GM21737 (cell line): ENCODE measurements around the gene ATP8A2.
"Not testable (repeated sequence)": the region's sequence is repeated elsewhere in the genome, so short reads cannot be mapped to it uniquely, and the experiment has no call there.

Source experiments
- ATAC-seq: cut with Tn5 transposase; IDR thresholded peaks from one replicate; pipeline ENCODE4 v1.9.1; 2021; ENCODE audit warnings: mild to moderate bottlenecking, moderate library complexity; ENCODE audit not compliant: unreplicated experiment

ATP8A2 gene

DNA sequence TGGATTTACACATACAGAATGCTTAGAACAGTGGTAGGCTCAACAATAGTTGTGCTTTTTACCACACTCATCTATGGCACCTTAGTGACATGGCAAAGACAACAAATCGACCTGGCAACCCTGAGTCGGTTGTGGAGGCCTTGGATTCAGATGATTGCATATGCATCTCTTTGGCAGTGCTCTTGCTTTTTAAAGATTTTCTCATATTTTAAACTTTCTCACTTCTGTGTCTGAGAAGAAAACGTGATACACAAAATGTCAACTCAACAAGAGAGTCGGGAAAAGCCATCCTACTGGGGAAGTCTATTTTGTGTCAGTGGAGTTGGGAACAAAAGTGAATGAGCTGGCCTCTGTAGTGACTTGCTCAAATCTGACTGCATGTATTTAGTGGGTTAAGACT lies 85.8 kb downstream of the ATP8A2 start:
- ATAC-seq, result no peak

DNA sequence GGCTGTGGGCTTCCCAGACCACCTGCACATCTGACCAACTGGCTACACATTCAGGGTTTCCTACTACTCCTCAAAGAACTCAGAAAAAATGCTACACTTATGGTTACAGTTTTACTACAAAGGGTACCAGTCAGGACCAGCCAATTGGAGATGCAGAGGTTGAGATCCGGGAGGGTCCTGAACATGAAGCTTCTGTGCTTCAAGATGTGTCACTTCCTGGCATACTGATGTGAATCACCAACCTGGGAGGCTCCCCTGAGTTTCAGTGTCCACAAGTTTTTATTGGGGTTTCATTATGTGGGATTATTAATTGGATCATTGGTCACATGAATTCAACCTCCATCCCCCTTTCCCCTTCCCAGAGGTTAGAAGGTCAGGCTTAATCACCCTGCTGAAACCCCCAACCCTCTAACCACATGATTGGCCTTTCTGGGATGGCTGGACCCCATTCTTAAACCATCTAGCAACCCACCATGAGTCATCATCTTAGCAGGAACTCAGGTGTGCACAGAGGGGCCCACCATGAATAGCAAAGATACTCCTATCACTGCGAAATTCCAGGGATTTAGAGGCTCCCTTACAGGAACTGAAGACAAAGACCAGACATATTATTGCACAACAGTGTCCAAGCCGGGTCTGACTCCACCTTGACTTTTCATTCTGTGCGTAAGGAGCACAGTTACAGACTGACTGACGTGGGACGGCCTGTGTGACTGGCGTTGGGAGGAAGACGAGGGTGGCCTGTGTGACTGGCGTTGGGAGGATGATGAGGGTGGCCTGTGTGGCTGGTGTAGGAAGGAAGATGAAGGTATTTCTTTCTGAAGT lies 90.7 kb downstream of the ATP8A2 start:
- ATAC-seq, result no peak

DNA sequence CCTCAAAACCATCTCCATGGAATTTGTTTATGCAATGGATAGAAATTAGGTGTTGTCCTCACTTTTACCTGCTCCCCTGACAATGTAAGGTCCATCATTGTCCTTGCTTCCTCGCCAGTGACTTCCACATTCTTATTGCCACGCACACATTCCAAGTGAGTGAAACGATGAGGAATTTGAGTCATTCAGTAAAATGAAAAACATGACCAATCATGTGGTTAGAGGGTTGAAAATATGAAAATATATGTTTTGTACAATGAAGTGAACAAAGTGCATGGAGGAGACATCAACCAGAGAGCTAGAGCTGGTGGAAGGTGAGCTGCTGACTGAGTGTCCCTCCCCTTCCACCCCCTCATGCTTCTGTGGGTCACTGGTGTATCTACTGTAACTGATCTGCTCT lies 91.7 kb downstream of the ATP8A2 start:
- ATAC-seq, result no peak

GRCh38 chr13:25466880-25467279 lies 95.1 kb downstream of the ATP8A2 start:
- no peak for ATAC-seq

DNA sequence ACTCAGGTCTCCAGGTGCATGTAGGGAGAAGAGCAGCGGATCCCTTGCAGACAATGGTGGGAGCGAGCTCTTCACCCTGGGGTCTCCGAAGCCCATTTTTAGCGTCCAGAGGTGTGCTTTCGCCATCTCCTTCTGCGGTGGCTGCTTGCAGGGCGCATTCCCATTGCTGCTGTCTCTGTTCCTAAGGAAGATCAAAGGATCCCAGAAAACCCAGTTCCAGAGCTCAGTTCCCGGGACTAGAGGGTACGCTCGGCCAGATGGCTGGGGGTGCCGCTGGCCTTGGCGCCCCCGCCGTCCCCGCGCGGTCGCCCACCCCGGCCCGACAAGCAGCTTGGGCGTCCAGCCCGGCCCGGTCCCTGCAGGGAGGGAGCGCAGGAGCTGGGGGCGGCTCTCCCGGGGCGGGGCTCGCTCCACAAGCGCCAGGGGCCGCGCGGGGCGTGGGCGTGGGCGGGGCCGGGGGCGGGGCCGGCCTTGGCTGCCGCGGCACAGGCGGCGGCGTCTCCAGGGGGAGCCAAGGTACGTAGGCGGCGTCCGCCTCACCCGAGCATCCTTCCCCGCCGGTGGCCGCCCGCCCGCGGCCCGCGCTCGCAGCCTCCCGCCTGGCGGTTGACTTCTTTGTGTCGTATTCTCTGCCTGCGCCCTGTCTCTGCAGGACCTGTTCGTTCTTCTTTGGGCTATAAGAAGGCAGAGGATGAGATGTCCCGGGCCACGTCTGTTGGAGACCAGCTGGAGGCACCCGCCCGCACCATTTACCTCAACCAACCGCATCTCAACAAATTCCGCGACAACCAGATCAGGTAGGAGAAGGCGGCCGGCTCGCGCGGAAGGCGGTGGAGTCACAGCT lies 96.8 kb downstream of the ATP8A2 start:
- no peak for ATAC-seq

GRCh38 chr13:25469169-25469525 lies 97.4 kb downstream of the ATP8A2 start:
- no peak for ATAC-seq

- no peak for ATAC-seq
These were observed 102.1 kb downstream of the ATP8A2 start for GRCh38 chr13:25473864-25474263.

DNA sequence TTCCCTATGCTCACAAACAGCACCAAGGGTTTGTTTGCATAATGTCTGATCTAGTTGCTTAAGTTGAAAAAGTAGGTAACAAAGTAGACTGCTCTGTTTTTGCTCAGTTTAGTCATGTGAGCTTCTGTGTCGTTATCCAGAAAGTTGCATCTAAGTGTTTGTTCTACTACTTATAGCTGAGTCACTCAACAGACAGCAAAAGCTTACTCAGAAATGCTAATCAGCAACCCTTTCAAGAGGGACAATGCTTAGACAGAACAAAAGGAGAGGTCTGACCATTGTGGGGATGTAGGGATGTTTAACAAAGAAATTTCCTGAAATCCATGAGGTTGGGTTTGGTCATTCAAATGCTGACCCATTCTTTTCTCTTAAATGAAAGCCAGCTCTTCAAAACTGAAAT lies 106.4 kb downstream of the ATP8A2 start:
- ATAC-seq, result no peak

DNA sequence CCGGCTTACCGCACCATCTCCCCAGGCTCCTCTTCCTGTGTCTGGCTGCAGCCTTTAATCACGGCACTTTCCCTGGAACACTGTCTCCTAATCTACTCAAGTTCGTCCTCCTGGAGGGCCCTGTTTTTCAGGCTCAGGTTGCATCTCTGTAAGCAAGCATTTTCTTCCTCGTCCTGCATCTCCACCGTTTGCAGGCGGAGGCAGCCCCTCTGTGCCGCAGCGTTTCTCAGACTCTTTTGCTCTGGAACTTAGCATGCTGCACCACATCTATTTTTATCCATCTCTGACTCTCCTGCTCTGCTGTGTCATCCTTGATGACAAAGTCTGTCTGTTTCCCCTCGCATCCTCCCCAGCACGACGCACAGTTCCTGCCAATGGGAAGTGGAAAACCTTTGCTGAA lies 117.5 kb downstream of the ATP8A2 start:
- ATAC-seq, result no peak

GRCh38 chr13:25490236-25490635 lies 118.5 kb downstream of the ATP8A2 start:
- no peak for ATAC-seq

DNA sequence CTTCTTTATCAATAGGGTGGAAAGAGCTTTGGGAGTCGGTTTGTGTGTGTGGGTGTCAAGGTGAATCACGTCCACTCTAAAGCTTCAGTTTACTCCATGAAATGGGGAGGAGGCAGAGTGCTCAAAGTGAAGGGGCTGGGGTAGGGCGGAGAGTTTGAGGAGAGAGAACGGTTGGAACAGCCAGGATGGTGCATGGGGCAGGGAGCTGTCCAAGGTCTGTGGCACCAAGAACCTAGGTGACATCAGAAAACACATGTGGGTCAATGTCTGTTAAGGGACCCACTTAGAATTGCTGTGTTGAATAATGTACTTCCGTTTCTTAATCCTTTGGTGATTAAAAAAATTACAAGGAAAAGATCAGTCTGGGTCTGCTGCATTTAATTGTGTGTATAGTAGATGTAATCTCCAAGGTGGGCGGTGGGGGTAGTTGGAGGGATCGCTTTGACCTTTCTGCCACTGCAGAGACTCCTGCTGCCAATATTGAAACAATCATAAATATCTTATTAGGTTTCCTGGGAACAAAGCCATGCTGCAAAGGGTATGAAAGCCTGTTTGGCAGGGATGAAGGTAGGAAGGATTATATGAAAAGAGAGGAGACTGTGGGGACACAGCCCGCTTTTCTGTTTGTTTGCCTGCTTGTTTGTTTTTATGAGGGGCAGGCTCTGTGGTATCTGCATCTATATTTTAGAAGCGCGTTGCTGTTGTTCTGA lies 122.3 kb downstream of the ATP8A2 start:
- no peak for ATAC-seq

- no peak for ATAC-seq
These were observed 123.1 kb downstream of the ATP8A2 start for GRCh38 chr13:25494698-25495411.

DNA sequence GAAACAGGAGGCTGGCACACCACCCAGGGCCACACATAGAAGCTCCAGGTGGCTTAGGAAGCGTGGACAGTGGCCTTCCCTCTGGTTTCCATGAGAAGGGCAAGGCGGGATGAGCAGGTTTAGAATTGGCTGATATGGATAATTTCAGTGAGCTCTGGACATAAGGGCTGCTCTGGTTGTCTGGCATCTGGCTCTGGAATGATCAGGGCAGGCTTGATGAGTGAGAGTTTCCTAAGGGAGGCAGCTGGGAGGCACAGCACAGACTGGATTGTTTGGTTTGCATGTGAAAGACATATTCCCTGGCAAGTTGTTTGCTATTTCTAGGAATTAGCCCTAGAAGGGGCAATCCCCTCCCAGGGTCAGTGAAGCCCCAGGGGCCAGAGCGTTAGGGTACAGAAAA lies 129.5 kb downstream of the ATP8A2 start:
- no peak for ATAC-seq

DNA sequence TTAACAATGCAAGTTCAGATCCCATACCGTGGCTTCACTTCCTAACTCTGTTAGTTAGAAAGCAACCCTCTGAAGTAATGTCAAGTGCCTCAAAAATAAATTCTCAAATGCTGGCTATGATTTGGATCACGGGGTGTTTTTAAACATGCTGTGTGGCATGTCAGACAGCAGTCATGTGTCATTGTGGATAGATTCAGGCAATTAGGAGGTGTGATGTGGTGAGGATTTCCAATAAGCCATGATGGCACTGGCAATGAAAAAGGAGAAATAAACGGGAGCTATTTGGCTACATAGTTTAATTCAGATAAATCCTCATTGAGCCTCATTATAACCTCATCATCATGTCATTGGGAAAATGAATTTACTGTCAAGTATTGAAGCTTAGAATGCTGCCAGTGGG lies 130.3 kb downstream of the ATP8A2 start:
- ATAC-seq, result no peak

DNA sequence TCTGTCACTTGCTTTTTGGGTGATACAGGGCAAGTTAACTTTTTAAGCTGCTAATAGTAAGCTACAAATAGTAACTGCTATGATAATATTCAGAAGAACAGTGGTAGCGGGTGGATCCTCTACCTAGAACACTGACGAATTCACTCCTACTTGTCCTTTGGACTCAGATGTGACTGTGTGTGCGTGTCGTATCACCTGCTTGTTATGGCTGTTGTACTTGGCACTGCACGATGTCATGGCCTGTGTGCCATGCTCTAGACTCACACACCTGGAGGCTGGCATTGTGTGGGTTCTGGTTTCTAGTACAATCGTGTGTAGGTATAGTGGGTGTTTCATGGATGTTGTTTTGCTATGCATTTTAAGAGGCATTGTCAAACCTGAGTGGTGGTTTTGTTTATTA lies 130.8 kb downstream of the ATP8A2 start:
- no peak for ATAC-seq

DNA sequence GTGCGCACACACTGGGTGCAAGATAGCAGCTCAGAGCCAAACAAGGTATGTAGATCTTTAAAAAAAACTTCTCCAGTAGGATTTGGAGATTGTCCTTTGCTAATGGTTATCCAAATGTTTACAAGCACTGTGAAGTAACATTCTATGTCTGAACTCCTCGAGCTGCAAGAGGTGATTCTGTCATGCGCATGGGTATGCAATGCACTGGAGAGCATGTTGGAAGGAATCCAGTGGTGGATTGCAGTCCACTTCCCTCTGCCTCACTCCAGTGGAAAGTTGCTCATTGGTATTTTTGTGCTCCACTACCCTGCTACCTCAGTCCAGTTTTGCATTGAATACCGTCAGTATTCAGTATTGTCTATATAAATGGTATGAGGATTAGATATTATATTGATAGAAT lies 132.1 kb downstream of the ATP8A2 start:
- ATAC-seq, result no peak

DNA sequence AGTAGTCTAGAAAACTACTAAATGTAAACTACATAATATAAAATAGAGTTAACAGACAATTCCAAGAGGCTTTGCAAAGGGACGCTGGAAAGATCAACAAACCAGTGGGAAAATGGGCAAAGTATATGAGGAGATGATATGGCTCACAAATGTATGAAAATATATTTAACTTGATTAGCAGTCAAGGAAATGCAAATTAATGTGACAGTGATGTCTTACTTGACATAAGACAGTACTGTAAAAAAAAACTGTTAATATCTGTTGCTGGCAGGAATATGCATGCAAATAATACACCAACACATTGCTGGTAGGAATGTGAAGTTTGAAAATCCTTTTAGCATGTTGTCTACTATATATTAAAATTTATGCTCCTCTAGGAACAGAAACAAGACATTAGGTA lies 136.1 kb downstream of the ATP8A2 start:
- ATAC-seq, result no peak

DNA sequence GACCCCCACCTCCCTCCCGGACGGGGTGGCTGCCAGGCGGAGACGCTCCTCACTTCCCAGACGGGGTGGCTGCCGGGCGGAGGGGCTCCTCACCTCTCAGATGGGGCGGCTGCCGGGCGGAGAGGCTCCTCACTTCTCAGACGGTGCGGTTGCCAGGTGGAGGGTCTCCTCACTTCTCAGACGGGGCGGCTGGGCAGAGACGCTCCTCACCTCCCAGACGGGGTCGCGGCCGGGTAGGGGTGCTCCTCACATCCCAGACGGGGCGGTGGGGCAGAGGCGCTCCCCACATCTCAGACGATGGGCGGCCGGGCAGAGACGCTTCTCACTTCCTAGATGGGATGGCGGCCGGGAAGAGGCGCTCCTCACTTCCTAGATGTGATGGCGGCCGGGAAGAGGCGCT lies 141.3 kb downstream of the ATP8A2 start:
- ATAC-seq, result not testable (repeated sequence)

- no peak for ATAC-seq
These were observed 146.7 kb downstream of the ATP8A2 start for GRCh38 chr13:25518441-25518840.

- no peak for ATAC-seq
These were observed 154.1 kb downstream of the ATP8A2 start for GRCh38 chr13:25525884-25526283.

DNA sequence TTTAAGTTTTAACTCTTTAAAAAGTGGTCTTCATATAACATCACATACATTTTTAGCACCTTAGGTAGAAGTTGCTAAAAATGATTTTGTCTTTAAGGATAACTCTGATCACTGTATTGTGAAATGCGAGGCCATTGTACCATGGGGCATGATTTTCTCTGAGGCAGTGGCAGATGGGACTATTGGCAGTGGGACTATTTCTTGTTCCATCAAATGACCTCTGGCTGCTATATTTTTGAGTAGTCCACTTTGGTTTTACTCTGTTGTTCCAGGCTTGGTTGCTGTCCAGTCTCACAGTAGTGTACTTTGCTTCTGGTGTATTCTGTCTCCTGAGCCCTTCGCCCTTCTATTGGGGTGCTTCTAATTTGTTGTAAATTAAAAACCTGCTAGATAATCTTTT lies 156.5 kb downstream of the ATP8A2 start:
- ATAC-seq, result no peak
